GM20000 (cell line): Measurements from ENCODE around the gene ABCA3.

ENCODE experiments used
- DNase-seq: peaks from one replicate; pipeline ENCODE4 v3.0.0; 2012; ENCODE audit warnings: low spot score
- CTCF ChIP-seq: IDR thresholded peaks from 2 replicates; pipeline ENCODE4 v1.5.1; 2012; ENCODE audit warnings: mild to moderate bottlenecking, control low read depth; ENCODE audit errors: extremely low read depth, missing control alignments

ABCA3 gene

GRCh38 chr16:2278272-2278608, 62.3 kb downstream of the ABCA3 start:
- no peak for DNase-seq
- TF ChIP-seq CTCF: no peak

- DNase-seq: no peak
- no peak for TF ChIP-seq CTCF
Measured at GRCh38 chr16:2277466-2278271, 62.9 kb downstream of the ABCA3 start.

GRCh38 chr16:2276368-2277195, 63.9 kb downstream of the ABCA3 start:
- TF ChIP-seq CTCF: no peak
- DNase-seq: no peak

GRCh38 chr16:2275476-2276367, 64.8 kb downstream of the ABCA3 start:
- no peak for DNase-seq
- no peak for TF ChIP-seq CTCF

GRCh38 chr16:2273931-2274330, 66.6 kb downstream of the ABCA3 start:
- TF ChIP-seq CTCF: no peak
- DNase-seq: no peak

GRCh38 chr16:2273484-2273883, 67.0 kb downstream of the ABCA3 start:
- no peak for DNase-seq
- no peak for TF ChIP-seq CTCF
